ENCODE data around the gene ACP4.

DNA sequence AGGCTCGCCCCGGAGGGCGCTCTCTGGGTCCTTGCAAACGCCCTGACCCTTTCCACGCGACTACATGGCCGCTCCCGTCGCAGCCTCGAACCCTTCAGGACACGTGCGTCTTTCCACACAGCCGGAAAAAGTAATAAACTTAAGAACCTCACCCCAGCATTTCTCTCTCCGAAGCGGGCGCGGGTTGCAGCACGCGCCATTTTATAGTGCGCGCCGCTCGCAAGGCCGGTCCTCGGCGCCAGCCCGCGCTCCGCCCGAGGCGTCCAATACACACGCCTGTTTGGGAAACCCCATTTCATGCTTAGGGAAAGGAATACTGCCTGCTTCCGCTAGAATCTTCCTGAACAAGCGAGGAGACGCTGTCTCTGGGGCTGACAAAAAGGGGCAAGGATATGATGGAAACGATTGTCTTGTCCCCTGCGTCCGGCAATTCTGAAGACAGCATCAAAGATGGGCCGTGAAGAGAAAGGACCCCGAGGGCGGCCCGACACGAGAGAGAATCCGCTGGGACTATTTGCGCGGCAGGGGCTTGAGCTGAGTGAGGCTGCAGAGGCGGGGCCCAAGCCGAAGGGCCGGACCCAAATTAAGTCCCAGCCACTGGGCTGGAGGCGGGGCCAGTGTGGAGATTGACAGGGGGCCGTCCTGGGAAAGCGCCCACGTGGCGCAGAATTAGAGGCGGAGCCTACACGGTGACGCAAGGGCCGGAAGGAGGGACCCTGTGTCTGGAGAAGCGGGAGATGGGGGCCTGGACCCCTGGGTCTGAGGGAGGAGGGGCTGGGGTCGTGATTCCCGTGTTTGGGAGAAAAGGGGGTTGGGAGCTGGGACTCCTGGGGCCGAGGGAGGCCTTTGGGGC is 14.4 kb downstream of the ACP4 start:
- TF ChIP-seq, protein P1, sequence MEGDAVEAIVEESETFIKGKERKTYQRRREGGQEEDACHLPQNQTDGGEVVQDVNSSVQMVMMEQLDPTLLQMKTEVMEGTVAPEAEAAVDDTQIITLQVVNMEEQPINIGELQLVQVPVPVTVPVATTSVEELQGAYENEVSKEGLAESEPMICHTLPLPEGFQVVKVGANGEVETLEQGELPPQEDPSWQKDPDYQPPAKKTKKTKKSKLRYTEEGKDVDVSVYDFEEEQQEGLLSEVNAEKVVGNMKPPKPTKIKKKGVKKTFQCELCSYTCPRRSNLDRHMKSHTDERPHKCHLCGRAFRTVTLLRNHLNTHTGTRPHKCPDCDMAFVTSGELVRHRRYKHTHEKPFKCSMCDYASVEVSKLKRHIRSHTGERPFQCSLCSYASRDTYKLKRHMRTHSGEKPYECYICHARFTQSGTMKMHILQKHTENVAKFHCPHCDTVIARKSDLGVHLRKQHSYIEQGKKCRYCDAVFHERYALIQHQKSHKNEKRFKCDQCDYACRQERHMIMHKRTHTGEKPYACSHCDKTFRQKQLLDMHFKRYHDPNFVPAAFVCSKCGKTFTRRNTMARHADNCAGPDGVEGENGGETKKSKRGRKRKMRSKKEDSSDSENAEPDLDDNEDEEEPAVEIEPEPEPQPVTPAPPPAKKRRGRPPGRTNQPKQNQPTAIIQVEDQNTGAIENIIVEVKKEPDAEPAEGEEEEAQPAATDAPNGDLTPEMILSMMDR (conservative IDR thresholded peaks at IDR 0.05; ENCODE audit: low read depth in 2 of 2), result no peak
- TF ChIP-seq CREB1 (CRISPR knock-in tag; IDR thresholded peaks at IDR 0.05; ENCODE audit: low read depth), result peak; percentile 78
- peak; percentile 87 for TF ChIP-seq POLR2AphosphoS5 (IDR thresholded peaks at IDR 0.05; ENCODE audit: low read depth)
- TF ChIP-seq EZH2 (IDR thresholded peaks at IDR 0.05; ENCODE audit: low read depth, unreplicated experiment), result no peak
- TF ChIP-seq EZH2phosphoT487 (IDR thresholded peaks at IDR 0.05; ENCODE audit: unreplicated experiment), result no peak

Data from GM23338 (cell line).